Adrenal gland (tissue), 12 donors: ENCODE data around the gene PPP1R37. TPM values are rescaled to one million over a fixed set of nuclear protein-coding genes. Genes with fewer than 3 reads are reported as not detected.

ENCODE experiments used
- DNase-seq, 7 donors: peaks; one replicate each; pipeline ENCODE4 v3.0.0-alpha.2; 2019 to 2020
- H3K27ac ChIP-seq, 5 donors: fragments of 200-600 bp; sonication (generic) in 4 of 5; 1 replicate in 3 of 5; 2 replicates in 2 of 5; pipeline versions ENCODE4 v1.5.1 to v1.8.0; 2016 to 2020; ENCODE audit warnings: mild to moderate bottlenecking in 1 of 5
- H3K27me3 ChIP-seq: fragments of 200-600 bp; 2 replicates; pipeline ENCODE4 v1.8.0; 2021
- H3K36me3 ChIP-seq, 2 donors: fragments of 200-600 bp; replicated peaks in 1 of 2; 1 replicate in 1 of 2; 2 replicates in 1 of 2; pipeline versions ENCODE4 v1.5.1 to v1.8.0; 2018 to 2022
- H3K4me1 ChIP-seq, 2 donors: fragments of 200-600 bp; replicated peaks in 1 of 2; 1 replicate in 1 of 2; 2 replicates in 1 of 2; pipeline versions ENCODE4 v1.5.1 to v1.8.0; 2018 to 2021
- H3K4me3 ChIP-seq, 4 donors: fragments of 200-600 bp; sonication (generic) in 3 of 4; one replicate each; pipeline ENCODE4 v1.5.1; 2016 to 2018
- H3K9me3 ChIP-seq, 3 donors: fragments of 200-600 bp; sonication (generic) in 1 of 3; replicated peaks in 1 of 3; 1 replicate in 2 of 3; 2 replicates in 1 of 3; pipeline versions ENCODE4 v1.5.1 to v1.8.0; 2016 to 2021
- POLR2A ChIP-seq, 2 donors: fragments of 450-650 bp; IDR thresholded peaks; one replicate each; pipeline ENCODE4 v1.6.1; 2017; ENCODE audit warnings: antibody characterized with exemption in 2 of 2, mild to moderate bottlenecking in 2 of 2, moderate library complexity in 1 of 2
- WGBS, 4 donors: extraction: QIAGEN DNeasy Blood & Tissue Kit in 2 of 4; methylation state at CpG; one replicate each; pipeline versions ENCODE4 v1.1.5 to v1.1.7; 2013 to 2017; 5-methylcytosine and 5-hydroxymethylcytosine counted together
- intact Hi-C, 2 donors: fragments of 100-400 bp; cut with DNase I; formaldehyde crosslinking; loops; one replicate each; pipeline versions ENCODE4 v1.14.1 to v1.15.0; 2022 to 2023
- polyA plus RNA-seq, 3 donors: library from polyadenylated mRNA; stranded (reverse); fragments of 200-250 nt in 2 of 3; fragments of 350-450 nt in 1 of 3; fragmentation: Illumina TruSeq in 1 of 3; extraction: RNeasy Lipid Tissue Mini Kit (QIAGEN cat#74804) in 1 of 3; gene quantifications; one replicate each; pipeline ENCODE4 v1.2.3, GENCODE V29; 2013 to 2014
- total RNA-seq, 9 donors: library from RNA; depleted of rRNA in 4 of 9; stranded (reverse); fragments of >200 nt in 4 of 9; fragments of 120-200 nt in 1 of 9; fragmentation: NEBNext Ultra II Directional in 1 of 9; extraction: Animal tissue kit (Norgen Biotek cat#: 25700) in 1 of 9; gene quantifications; one replicate each; pipeline versions ENCODE4 v1.1.0 to v1.2.4, GENCODE V29; 2013 to 2023
- TF ChIP-seq, protein P1 (sequence below), 6 experiments: fragments of 450-650 bp in 4 of 6; fragments of 200-600 bp in 2 of 6; sonication (generic) in 1 of 6; IDR thresholded peaks; 1 replicate in 5 of 6; 2 replicates in 1 of 6; pipeline versions ENCODE4 v1.5.1 to v1.8.0; 2016 to 2021; ENCODE audit warnings: antibody characterized with exemption in 6 of 6, mild to moderate bottlenecking in 2 of 6, moderate library complexity in 1 of 6
- donor health status: healthy with polysubstance abuse.
- donor health status: Bipolar disorder and iron deficiency.
- donor health status: DM: yes; HTN: yes; CAD: no.
- donor health status: DM: no; HTN: no; CAD: no.
- donor health status: DM: no; HTN: no; CAD: no.
- donor health status: DM: yes; HTN: yes; CAD: no.

Gene PPP1R37
- total and polyA plus RNA-seq, 12 donors = 16.4 to 244 (median 51.8) TPM

- Histone ChIP-seq H3K27ac (peak overlapping the region in 1 of 5 donors; percentile 26), H3K4me1 (peaks cover 17 to 45% of the 10 kb centered on the region in 2 donors), H3K27me3 (no peaks in the 10 kb centered on the region), H3K9me3 (no peaks in the 10 kb centered on the region), H3K4me3 (no peak overlapping the region), H3K36me3 (no peaks in the 10 kb centered on the region)
- TF ChIP-seq, protein P1, sequence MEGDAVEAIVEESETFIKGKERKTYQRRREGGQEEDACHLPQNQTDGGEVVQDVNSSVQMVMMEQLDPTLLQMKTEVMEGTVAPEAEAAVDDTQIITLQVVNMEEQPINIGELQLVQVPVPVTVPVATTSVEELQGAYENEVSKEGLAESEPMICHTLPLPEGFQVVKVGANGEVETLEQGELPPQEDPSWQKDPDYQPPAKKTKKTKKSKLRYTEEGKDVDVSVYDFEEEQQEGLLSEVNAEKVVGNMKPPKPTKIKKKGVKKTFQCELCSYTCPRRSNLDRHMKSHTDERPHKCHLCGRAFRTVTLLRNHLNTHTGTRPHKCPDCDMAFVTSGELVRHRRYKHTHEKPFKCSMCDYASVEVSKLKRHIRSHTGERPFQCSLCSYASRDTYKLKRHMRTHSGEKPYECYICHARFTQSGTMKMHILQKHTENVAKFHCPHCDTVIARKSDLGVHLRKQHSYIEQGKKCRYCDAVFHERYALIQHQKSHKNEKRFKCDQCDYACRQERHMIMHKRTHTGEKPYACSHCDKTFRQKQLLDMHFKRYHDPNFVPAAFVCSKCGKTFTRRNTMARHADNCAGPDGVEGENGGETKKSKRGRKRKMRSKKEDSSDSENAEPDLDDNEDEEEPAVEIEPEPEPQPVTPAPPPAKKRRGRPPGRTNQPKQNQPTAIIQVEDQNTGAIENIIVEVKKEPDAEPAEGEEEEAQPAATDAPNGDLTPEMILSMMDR (IDR thresholded peaks at IDR 0.05) = no peak
- no peak for TF ChIP-seq POLR2A (IDR thresholded peaks at IDR 0.05)
- intact Hi-C loops = no loop called here
- WGBS, 4 donors = 39 to 51% (median 42%) methylated on average over 6 of the region's 6 CpGs
- no peak for DNase-seq
Observed at GRCh38 chr19:45122832-45123231, 29.9 kb downstream of the PPP1R37 start.

GRCh38 chr19:45123440-45123850 is 30.5 kb downstream of the PPP1R37 start:
- TF ChIP-seq POLR2A (IDR thresholded peaks at IDR 0.05) = no peak
- TF ChIP-seq, protein P1 (IDR thresholded peaks at IDR 0.05) = no peak
- no peaks in the 10 kb centered on the region for H3K9me3 ChIP-seq
- peaks cover 11 to 40% of the 10 kb centered on the region in 2 donors for H3K4me1 ChIP-seq
- no peak for DNase-seq
- peak overlapping the region in 1 of 5 donors; percentile 26 for H3K27ac ChIP-seq
- intact Hi-C loops = no loop called here
- H3K36me3 ChIP-seq = no peaks in the 10 kb centered on the region
- WGBS, 4 donors = 77 to 81% (median 77%) methylated on average over 6 to 9 of the region's 9 CpGs; no CpG with 5 or more reads in 1 of the 4 donors
- H3K27me3 ChIP-seq = no peaks in the 10 kb centered on the region
- no peak overlapping the region for H3K4me3 ChIP-seq

DNA sequence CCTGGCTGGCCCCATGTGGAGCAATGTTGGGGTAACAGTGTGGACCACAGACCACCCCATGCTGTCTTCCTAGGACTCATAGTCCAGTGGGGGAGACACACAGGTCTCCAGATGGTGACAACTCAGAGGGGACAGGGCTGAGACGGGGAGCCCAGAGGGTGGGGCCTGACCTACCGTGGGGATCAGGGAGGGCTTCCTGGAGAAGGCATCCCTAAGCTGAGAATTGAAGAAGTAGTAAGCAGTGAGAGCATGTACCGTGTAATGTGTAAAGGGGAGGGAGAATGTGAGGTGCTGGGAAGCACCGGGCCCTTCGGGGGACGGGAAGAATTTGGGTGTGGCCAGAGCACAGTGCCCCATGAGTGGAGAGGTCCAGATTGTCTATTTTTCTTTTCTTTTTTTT is 31.0 kb downstream of the PPP1R37 start:
- H3K4me1 ChIP-seq = peaks cover 7 to 40% of the 10 kb centered on the region in 2 donors
- H3K27ac ChIP-seq = no peak overlapping the region
- no peak overlapping the region for H3K4me3 ChIP-seq
- H3K9me3 ChIP-seq = no peaks in the 10 kb centered on the region
- no peak for DNase-seq
- H3K36me3 ChIP-seq = no peaks in the 10 kb centered on the region
- no peaks in the 10 kb centered on the region for H3K27me3 ChIP-seq
- TF ChIP-seq, protein P1 (IDR thresholded peaks at IDR 0.05) = no peak
- TF ChIP-seq POLR2A (IDR thresholded peaks at IDR 0.05) = no peak
- intact Hi-C loops = no loop called here
- 82 to 89% (median 87%) methylated on average over 6 of the region's 6 CpGs for WGBS, 4 donors

GRCh38 chr19:45125360-45125759 is 32.4 kb downstream of the PPP1R37 start:
- intact Hi-C loops = loop anchor here in 1 of 2 donors (5.0 kb wide), 1 partner anchor 33 kb away; the partner anchor contains the start of gene PPP1R37

More at GRCh38 chr19:45125360-45125759, 32.4 kb downstream of the PPP1R37 start:
- DNase-seq = no peak
- Histone ChIP-seq H3K27me3 (no peaks in the 10 kb centered on the region), H3K27ac (no peak overlapping the region), H3K4me3 (no peak overlapping the region), H3K36me3 (no peaks in the 10 kb centered on the region), H3K4me1 (peaks cover 0 to 41% of the 10 kb centered on the region in 2 donors), H3K9me3 (no peaks in the 10 kb centered on the region)
- TF ChIP-seq, protein P1 (IDR thresholded peaks at IDR 0.05) = no peak
- TF ChIP-seq POLR2A (IDR thresholded peaks at IDR 0.05) = no peak
- WGBS, 4 donors = 91 to 100% (median 93%) methylated on average over 2 to 9 of the region's 9 CpGs
